ENCODE results near the gene ZNF165. TPM values are rescaled to one million over a fixed set of nuclear protein-coding genes. Genes with fewer than 3 reads are reported as not detected.

The ZNF165 gene
- total and polyA plus RNA-seq, 2 of the 13 experiments (the other 11 are each of a cell fraction or from before 2014, with no cell fraction given): 0.58 to 8.6 TPM

DNA sequence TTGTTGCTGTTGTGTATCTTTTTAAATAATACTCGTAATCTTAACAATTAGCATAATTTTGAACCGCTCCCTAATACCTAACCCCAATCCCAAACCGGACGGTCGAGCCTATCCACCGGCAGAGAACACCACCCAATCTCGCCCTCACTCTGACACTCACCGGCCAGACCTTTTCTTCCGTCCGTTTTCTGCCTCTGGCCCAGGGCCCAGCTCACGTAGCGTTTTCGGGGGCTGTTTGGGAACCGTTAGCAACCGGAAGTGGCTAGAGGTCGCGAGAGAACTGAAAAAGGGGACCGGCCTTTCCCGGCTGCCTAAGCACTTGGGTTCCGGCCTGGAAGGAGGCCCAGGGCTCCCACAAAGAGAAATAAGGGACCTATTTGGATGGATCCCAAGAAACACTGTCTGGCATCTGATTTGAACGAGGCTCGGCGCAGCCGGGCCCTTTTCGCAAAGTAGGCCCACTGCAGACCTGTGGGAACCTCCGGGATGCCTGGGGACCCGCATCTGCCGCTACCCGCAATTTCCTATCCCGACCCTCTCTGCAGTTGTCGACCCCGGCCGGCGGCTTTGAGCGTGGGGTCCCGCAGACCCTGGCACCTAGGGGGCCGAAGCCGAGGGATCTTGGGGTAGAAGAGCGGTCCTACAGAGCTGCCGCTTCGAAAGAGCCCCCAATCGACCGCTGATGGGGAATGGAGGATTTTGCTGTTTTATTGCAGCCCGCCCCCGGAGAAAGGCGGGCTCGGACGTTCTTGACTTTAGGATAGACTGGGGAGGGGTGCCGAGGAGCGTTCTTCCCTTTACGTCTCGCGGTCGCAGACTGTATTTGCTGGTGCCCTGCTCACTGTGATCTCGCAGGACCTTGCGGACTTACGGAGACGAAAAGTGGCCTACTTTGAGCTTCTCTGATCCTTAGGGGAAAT lies 56.5 kb downstream of the ZNF165 start (continued):
- TF ChIP-seq, protein P1, sequence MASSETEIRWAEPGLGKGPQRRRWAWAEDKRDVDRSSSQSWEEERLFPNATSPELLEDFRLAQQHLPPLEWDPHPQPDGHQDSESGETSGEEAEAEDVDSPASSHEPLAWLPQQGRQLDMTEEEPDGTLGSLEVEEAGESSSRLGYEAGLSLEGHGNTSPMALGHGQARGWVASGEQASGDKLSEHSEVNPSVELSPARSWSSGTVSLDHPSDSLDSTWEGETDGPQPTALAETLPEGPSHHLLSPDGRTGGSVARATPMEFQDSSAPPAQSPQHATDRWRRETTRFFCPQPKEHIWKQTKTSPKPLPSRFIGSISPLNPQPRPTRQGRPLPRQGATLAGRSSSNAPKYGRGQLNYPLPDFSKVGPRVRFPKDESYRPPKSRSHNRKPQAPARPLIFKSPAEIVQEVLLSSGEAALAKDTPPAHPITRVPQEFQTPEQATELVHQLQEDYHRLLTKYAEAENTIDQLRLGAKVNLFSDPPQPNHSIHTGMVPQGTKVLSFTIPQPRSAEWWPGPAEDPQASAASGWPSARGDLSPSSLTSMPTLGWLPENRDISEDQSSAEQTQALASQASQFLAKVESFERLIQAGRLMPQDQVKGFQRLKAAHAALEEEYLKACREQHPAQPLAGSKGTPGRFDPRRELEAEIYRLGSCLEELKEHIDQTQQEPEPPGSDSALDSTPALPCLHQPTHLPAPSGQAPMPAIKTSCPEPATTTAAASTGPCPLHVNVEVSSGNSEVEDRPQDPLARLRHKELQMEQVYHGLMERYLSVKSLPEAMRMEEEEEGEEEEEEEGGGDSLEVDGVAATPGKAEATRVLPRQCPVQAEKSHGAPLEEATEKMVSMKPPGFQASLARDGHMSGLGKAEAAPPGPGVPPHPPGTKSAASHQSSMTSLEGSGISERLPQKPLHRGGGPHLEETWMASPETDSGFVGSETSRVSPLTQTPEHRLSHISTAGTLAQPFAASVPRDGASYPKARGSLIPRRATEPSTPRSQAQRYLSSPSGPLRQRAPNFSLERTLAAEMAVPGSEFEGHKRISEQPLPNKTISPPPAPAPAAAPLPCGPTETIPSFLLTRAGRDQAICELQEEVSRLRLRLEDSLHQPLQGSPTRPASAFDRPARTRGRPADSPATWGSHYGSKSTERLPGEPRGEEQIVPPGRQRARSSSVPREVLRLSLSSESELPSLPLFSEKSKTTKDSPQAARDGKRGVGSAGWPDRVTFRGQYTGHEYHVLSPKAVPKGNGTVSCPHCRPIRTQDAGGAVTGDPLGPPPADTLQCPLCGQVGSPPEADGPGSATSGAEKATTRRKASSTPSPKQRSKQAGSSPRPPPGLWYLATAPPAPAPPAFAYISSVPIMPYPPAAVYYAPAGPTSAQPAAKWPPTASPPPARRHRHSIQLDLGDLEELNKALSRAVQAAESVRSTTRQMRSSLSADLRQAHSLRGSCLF (CRISPR knock-in tag; IDR thresholded peaks at IDR 0.05; ENCODE audit: borderline replicate concordance): 0 out of 2 replicates have a peak, but pooled peaks have one; percentile 78
- TF ChIP-seq ZNF7 (CRISPR knock-in tag; IDR thresholded peaks at IDR 0.05): no peak
- TF ChIP-seq, protein P2, sequence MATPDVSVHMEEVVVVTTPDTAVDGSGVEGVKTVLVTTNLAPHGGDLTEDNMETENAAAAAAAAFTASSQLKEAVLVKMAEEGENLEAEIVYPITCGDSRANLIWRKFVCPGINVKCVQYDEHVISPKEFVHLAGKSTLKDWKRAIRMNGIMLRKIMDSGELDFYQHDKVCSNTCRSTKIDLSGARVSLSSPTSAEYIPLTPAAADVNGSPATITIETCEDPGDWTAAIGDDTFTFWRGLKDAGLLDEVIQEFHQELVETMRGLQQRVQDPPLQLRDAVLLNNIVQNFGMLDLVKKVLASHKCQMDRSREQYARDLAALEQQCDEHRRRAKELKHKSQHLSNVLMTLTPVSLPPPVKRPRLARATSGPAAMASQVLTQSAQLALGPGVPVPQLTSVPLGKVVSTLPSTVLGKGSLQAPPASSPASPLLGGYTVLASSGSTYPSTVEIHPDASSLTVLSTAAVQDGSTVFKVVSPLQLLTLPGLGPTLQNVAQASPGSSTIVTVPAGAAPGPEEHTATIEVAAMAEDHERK (CRISPR knock-in tag; IDR thresholded peaks at IDR 0.05; ENCODE audit: low read depth): no peak
- TF ChIP-seq ZNF232 (CRISPR knock-in tag; IDR thresholded peaks at IDR 0.05; ENCODE audit: borderline replicate concordance): peak; percentile 94; the same call in 1 of the 2 replicates
- TF ChIP-seq, protein P3, sequence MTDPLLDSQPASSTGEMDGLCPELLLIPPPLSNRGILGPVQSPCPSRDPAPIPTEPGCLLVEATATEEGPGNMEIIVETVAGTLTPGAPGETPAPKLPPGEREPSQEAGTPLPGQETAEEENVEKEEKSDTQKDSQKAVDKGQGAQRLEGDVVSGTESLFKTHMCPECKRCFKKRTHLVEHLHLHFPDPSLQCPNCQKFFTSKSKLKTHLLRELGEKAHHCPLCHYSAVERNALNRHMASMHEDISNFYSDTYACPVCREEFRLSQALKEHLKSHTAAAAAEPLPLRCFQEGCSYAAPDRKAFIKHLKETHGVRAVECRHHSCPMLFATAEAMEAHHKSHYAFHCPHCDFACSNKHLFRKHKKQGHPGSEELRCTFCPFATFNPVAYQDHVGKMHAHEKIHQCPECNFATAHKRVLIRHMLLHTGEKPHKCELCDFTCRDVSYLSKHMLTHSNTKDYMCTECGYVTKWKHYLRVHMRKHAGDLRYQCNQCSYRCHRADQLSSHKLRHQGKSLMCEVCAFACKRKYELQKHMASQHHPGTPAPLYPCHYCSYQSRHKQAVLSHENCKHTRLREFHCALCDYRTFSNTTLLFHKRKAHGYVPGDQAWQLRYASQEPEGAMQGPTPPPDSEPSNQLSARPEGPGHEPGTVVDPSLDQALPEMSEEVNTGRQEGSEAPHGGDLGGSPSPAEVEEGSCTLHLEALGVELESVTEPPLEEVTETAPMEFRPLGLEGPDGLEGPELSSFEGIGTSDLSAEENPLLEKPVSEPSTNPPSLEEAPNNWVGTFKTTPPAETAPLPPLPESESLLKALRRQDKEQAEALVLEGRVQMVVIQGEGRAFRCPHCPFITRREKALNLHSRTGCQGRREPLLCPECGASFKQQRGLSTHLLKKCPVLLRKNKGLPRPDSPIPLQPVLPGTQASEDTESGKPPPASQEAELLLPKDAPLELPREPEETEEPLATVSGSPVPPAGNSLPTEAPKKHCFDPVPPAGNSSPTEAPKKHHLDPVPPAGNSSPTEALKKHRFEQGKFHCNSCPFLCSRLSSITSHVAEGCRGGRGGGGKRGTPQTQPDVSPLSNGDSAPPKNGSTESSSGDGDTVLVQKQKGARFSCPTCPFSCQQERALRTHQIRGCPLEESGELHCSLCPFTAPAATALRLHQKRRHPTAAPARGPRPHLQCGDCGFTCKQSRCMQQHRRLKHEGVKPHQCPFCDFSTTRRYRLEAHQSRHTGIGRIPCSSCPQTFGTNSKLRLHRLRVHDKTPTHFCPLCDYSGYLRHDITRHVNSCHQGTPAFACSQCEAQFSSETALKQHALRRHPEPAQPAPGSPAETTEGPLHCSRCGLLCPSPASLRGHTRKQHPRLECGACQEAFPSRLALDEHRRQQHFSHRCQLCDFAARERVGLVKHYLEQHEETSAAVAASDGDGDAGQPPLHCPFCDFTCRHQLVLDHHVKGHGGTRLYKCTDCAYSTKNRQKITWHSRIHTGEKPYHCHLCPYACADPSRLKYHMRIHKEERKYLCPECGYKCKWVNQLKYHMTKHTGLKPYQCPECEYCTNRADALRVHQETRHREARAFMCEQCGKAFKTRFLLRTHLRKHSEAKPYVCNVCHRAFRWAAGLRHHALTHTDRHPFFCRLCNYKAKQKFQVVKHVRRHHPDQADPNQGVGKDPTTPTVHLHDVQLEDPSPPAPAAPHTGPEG (CRISPR knock-in tag; IDR thresholded peaks at IDR 0.05): peak; percentile 90
- peak; percentile 93 for TF ChIP-seq ZNF614 (CRISPR knock-in tag; IDR thresholded peaks at IDR 0.05; ENCODE audit: borderline replicate concordance)
- TF ChIP-seq PCBP2 (optimal IDR thresholded peaks at IDR 0.05; ENCODE audit: low read depth, low read length, poor library complexity, severe bottlenecking): peak; percentile 45
- TF ChIP-seq EP300 (IDR thresholded peaks at IDR 0.05; ENCODE audit: low read depth in 2 of 2, low read length in 2 of 2): peak in 1 of 2 experiments; percentile 56; a peak in 3 of 4 replicates
- TF ChIP-seq EP300 (CRISPR knock-in tag; IDR thresholded peaks at IDR 0.05; ENCODE audit: borderline replicate concordance): no peak
- TF ChIP-seq ZNF451 (CRISPR knock-in tag; IDR thresholded peaks at IDR 0.05): peak; percentile 70; the same call in 1 of the 2 replicates
- TF ChIP-seq U2AF2 (IDR thresholded peaks at IDR 0.05; ENCODE audit: low read depth, low read length): 0 out of 2 replicates have a peak, but pooled peaks have one; percentile 28
- peak; percentile 79 for TF ChIP-seq MIER2 (CRISPR knock-in tag; IDR thresholded peaks at IDR 0.05)
- peak; percentile 67; the same call in 1 of the 2 replicates for TF ChIP-seq ZNF343 (CRISPR knock-in tag; IDR thresholded peaks at IDR 0.05)
- TF ChIP-seq, protein P4, sequence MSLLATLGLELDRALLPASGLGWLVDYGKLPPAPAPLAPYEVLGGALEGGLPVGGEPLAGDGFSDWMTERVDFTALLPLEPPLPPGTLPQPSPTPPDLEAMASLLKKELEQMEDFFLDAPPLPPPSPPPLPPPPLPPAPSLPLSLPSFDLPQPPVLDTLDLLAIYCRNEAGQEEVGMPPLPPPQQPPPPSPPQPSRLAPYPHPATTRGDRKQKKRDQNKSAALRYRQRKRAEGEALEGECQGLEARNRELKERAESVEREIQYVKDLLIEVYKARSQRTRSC (CRISPR knock-in tag; IDR thresholded peaks at IDR 0.05; ENCODE audit: low read depth): no peak
- peak; percentile 92 for TF ChIP-seq MIXL1 (CRISPR knock-in tag; IDR thresholded peaks at IDR 0.05)

All from HepG2 (cell line).